GM11168 (cell line): Measurements from ENCODE around the gene PLEKHO2.

Experiments used
- in situ Hi-C: fragments of 300-500 bp; cut with MboI; formaldehyde crosslinking; loops from one replicate; pipeline ENCODE4 v1.12.0; 2022; ENCODE audit warnings: low sequenced_read_pairs; ENCODE audit not compliant: unreplicated experiment

The PLEKHO2 gene

DNA sequence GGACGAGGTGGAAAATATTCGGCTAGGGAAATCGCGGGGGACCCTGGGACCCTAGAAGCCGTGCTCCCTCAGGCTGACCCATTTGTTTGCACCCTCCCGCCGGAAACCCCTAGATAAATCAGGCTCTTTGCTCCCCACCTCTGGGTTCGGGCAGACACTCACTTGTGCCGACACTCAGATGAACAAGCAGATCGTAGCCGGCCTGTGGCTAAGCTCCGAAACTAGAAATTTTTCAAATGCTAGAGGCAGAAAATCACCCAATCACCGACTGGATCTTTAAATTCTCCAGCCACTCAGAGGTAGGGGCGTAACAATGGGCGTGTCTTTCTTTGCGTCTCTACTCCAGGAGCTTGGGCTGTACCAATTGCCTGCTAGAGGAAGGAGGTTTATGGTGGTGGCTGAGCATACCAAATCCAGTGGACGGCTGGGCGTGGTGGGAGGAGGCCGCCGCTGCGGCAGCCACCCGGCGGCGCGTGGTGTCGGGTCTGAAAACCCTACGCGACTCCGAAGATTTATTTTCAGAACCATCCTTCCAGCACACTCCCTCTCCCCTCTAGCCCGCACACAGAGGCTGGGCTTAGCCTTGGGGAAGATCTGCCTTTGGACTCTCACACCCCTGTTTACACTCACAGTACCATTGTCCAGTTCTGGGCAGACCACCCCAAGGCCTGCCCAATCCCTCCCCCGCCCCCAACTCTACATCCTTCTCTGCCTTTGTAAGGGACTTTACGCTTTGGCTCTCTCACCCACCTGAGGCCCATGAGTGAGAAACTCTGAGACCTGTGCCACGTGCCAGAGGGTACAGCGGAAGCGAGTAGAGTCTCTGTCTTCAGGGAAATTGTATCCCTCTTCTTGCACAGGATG lies 16.1 kb upstream of the PLEKHO2 start, which contains the start of gene PIF1:
Gene PIF1 (minus strand): TSS at position 217 of the 864 bp plus-strand sequence. CDS start 1,312 bp downstream, outside the sequence.
- in situ Hi-C loops, result no loop called here

GRCh38 chr15:64828985-64829384 lies 12.7 kb upstream of the PLEKHO2 start:
- in situ Hi-C loops, result no loop called here

DNA sequence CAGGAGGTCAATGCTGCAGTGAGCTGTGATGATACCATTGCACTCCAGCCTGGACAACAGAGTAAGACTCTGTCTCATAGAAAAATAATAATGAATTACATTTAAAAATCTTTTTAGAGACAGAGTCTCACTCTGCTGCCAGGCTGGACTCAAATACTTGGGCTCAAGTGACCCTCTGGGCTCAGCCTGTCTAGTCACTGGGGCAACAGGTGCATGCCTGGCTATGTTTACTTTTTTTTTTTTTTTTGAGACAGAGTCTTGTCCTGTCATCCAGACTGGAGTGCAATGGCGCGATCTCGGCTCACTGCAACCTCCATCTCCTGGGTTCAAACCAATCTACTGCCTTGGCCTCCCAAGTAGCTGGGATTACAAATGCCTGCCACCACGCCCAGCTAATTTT lies 8.0 kb upstream of the PLEKHO2 start:
- in situ Hi-C loops, result no loop called here

GRCh38 chr15:64836023-64836536 lies 5.6 kb upstream of the PLEKHO2 start:
- in situ Hi-C loops, result no loop called here

DNA sequence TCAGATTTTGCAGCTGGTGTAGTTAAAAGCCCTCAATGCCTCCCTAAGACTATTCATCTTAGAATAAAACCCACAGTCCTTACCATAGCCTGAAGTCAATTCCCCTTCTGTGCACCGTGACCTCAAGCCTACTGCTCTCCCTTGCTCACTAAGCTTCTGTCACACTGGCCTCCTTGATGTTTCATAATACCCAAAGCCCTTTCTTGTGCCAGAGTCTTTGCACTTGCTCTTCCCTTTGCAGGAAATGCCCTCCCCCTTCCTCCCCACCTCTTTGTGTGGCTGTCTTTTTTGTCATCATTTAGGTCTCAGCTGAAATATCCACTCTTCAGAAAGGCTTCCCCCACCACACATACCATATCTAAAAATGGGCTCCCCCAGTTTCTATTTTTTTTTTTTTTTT lies 4.2 kb upstream of the PLEKHO2 start:
- in situ Hi-C loops, result no loop called here

GRCh38 chr15:64841060-64841343 lies 713 bp upstream of the PLEKHO2 start:
- in situ Hi-C loops, result loop anchor here (10.0 kb wide), 1 partner anchor 64 kb away; no protein-coding TSS in a partner anchor

- in situ Hi-C loops, result loop anchor here (10.0 kb wide), 1 partner anchor 62 kb away; no protein-coding TSS in a partner anchor
Measured at GRCh38 chr15:64842096-64842939, 603 bp downstream of the PLEKHO2 start.

GRCh38 chr15:64842986-64843561 lies 1.4 kb downstream of the PLEKHO2 start:
- in situ Hi-C loops, result loop anchor here (10.0 kb wide), 1 partner anchor 62 kb away; no protein-coding TSS in a partner anchor

- in situ Hi-C loops, result loop anchor here (10.0 kb wide), 1 partner anchor 61 kb away; no protein-coding TSS in a partner anchor
Measured at GRCh38 chr15:64843991-64844390, 2.3 kb downstream of the PLEKHO2 start.

GRCh38 chr15:64844576-64845145 lies 2.9 kb downstream of the PLEKHO2 start:
- in situ Hi-C loops, result loop anchor here (10.0 kb wide), 1 partner anchor 60 kb away; no protein-coding TSS in a partner anchor

DNA sequence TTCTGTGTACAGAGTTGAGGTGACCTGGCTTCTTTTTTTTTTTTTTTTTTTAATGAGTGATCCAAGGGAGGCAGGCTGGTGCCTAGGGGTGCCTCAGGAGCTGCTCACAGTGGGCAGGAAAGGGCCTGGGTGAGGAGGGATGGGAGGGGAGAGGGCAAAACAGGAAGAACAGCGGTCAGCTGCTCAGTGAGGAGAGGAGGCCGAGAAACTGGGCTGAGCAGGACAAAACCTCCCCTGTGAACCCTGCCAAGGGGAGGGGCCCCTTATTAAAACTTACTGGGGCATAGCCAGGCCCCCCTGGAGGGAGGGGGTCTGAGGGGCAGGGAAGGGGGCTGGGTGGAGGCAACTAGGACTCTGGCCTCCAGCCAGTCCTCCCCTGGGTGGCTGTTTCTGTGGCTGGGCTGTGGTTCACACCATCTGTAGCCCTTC lies 3.5 kb downstream of the PLEKHO2 start:
- in situ Hi-C loops, result loop anchor here (10.0 kb wide), 1 partner anchor 60 kb away; no protein-coding TSS in a partner anchor

DNA sequence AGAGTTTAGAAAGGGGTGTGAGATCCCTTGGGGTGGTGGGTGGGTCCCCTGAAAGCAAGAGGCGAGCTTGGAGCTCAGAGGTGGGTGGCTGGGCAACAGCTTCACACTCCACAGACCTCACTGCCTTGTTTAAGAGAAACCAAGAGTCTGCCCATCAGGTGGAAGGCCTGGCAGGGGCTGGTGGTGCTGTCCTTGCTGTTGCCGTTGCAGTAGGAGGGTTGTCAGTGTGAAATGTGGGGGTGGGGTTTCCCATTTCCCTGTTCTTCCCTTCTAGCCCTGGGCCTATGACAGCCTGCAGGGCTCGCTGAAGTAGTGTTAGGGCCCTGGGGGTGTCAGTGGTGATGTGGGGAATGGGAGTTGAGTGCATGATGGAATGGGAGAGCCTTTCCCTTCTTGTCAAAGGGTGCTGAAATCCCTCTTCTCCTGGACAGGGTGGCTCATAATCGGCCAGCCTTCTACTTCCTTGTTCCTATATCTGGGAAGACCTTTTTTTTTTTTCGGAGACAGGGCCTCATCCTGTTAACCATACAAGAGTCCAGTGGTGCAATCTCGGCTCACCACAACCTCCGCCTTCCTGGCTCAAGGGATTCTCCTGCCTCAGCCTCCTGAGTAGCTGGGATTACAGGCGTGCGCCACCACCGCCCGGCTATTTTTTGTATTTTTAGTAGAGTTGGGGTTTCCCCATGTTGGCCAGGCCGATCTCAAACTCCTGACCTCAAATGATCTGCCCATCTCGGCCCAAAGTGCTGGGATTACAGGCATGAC lies 4.3 kb downstream of the PLEKHO2 start:
- in situ Hi-C loops, result loop anchor here (10.0 kb wide), 1 partner anchor 59 kb away; no protein-coding TSS in a partner anchor

DNA sequence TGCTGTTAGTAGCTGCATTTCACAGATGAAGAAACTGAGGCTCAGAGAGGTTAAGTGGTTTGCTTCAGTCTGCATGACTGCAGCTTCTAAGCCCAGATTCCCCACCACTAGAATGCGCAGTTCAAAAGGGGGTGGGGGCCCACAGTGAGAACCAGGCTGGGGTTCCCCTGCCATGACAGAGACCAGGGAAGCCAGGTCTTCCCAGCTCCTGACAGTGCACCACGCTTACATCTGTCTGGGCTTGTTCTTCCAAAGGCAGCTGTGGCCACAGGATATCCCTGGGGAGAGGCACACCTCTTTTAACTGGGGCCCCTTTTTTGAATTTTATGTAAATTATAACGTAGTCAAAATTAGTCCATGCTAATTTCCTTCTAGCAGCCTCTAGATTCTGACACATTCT lies 5.3 kb downstream of the PLEKHO2 start:
- in situ Hi-C loops, result loop anchor here (10.0 kb wide), 1 partner anchor 58 kb away; no protein-coding TSS in a partner anchor

- in situ Hi-C loops, result loop anchor here (10.0 kb wide), 1 partner anchor 57 kb away; no protein-coding TSS in a partner anchor
Measured at GRCh38 chr15:64847448-64847847, 5.7 kb downstream of the PLEKHO2 start.

GRCh38 chr15:64847876-64848716 lies 6.4 kb downstream of the PLEKHO2 start:
- in situ Hi-C loops, result loop anchor here (10.0 kb wide), 1 partner anchor 57 kb away; no protein-coding TSS in a partner anchor

- in situ Hi-C loops, result no loop called here
Measured at GRCh38 chr15:64850778-64851502, 9.2 kb downstream of the PLEKHO2 start.

- in situ Hi-C loops, result no loop called here
Measured at GRCh38 chr15:64851503-64851840, 9.8 kb downstream of the PLEKHO2 start.
